Activated CD8-positive, alpha-beta memory T cell treated with anti-CD3 and anti-CD28 coated beads, Interleukin-2, amount 10 ng/mL, durations not matched to agents 7 days and 5 days (primary cell): ENCODE measurements around the gene MAPK14. TPM values are rescaled to one million over a fixed set of nuclear protein-coding genes. Genes with fewer than 3 reads are reported as not detected.

Experiments
- ATAC-seq: fragments of 150-1000 bp; cut with Tn5 transposase; one replicate; pipeline ENCODE4 v1.10.0; 2021; ENCODE audit warnings: moderate library complexity
- CTCF ChIA-PET: fragments of 350-600 bp; sonication (Branson Sonifier 250); formaldehyde crosslinking; loops from one replicate; lab custom pipeline; 2021; ENCODE audit warnings: antibody characterized with exemption; lab: Charles Lee
- DNase-seq: peaks from one replicate; pipeline ENCODE4 v3.0.0-alpha.2; 2020
- H3K27ac Mint-ChIP-seq: one replicate; pipeline ENCODE4 v1.8.0; 2021; ENCODE audit warnings: mild to moderate bottlenecking, mixed read lengths
- H3K27me3 Mint-ChIP-seq: one replicate; pipeline ENCODE4 v1.8.0; 2021; ENCODE audit warnings: mixed read lengths
- H3K36me3 Mint-ChIP-seq: one replicate; pipeline ENCODE4 v1.8.0; 2021; ENCODE audit warnings: mild to moderate bottlenecking, mixed read lengths
- H3K4me1 Mint-ChIP-seq: one replicate; pipeline ENCODE4 v1.8.0; 2021; ENCODE audit warnings: mixed read lengths
- H3K4me3 Mint-ChIP-seq: one replicate; pipeline ENCODE4 v1.8.0; 2021; ENCODE audit warnings: mild to moderate bottlenecking, moderate library complexity, mixed read lengths
- H3K9me3 Mint-ChIP-seq: one replicate; pipeline ENCODE4 v1.8.0; 2022; ENCODE audit warnings: low read depth, mixed read lengths
- total RNA-seq, 2 experiments: library from RNA; stranded (reverse); gene quantifications; one replicate each; pipeline ENCODE4 v1.2.3, GENCODE V29; 2021

The MAPK14 gene
- total RNA-seq, 2 experiments from 2014 or later = 52.8 to 65.7 TPM

GRCh38 chr6:36132246-36132895 is 104.8 kb downstream of the MAPK14 start:
- DNase-seq (no peak), ATAC-seq (no peak)
- Mint-ChIP-seq H3K4me1 (peaks cover 37% of the 10 kb centered on the region), H3K27me3 (no peaks in the 10 kb centered on the region), H3K27ac (peak overlapping the region; percentile 91), H3K9me3 (no peaks in the 10 kb centered on the region), H3K36me3 (peaks cover 13% of the 10 kb centered on the region), H3K4me3 (peak overlapping the region; percentile 78)
- CTCF ChIA-PET = interaction anchor here (1.0 to 2.9 kb wide), 12 partner anchors 10 to 229 kb away, joined by 3 to 27 read pairs (median 5); partner anchors contain the start of gene MAPK14

GRCh38 chr6:36133148-36133547 is 105.5 kb downstream of the MAPK14 start:
- DNase-seq = no peak
- H3K4me3 Mint-ChIP-seq = no peak overlapping the region
- no peaks in the 10 kb centered on the region for H3K9me3 Mint-ChIP-seq
- peaks cover 13% of the 10 kb centered on the region for H3K36me3 Mint-ChIP-seq
- H3K27me3 Mint-ChIP-seq = no peaks in the 10 kb centered on the region
- no peak for ATAC-seq
- peak overlapping the region; percentile 9 for H3K27ac Mint-ChIP-seq
- peaks cover 29% of the 10 kb centered on the region for H3K4me1 Mint-ChIP-seq
- CTCF ChIA-PET = interaction anchor here (1.1 to 2.9 kb wide), 3 partner anchors 9 to 61 kb away, joined by 3 to 19 read pairs (median 5); no protein-coding TSS in a partner anchor

- Mint-ChIP-seq H3K4me1 (peaks cover 27% of the 10 kb centered on the region), H3K27me3 (no peaks in the 10 kb centered on the region), H3K4me3 (no peak overlapping the region), H3K27ac (no peak overlapping the region), H3K9me3 (no peaks in the 10 kb centered on the region), H3K36me3 (peaks cover 15% of the 10 kb centered on the region)
- ATAC-seq (no peak), DNase-seq (no peak)
- CTCF ChIA-PET = interaction anchor here (0.6 to 1.2 kb wide), 2 partner anchors 52 to 61 kb away, joined by 3 read pairs; no protein-coding TSS in a partner anchor
These were observed 106.3 kb downstream of the MAPK14 start for GRCh38 chr6:36133912-36134311.

GRCh38 chr6:36135053-36135731 is 107.6 kb downstream of the MAPK14 start:
- H3K36me3 Mint-ChIP-seq = peaks cover 25% of the 10 kb centered on the region
- ATAC-seq (no peak), DNase-seq (no peak)
- CTCF ChIA-PET = no interaction called here
- no peaks in the 10 kb centered on the region for H3K9me3 Mint-ChIP-seq
- H3K27me3 Mint-ChIP-seq = no peaks in the 10 kb centered on the region
- H3K27ac Mint-ChIP-seq = no peak overlapping the region
- peaks cover 29% of the 10 kb centered on the region for H3K4me1 Mint-ChIP-seq
- no peak overlapping the region for H3K4me3 Mint-ChIP-seq

- peaks cover 26% of the 10 kb centered on the region for H3K36me3 Mint-ChIP-seq
- no peak overlapping the region for H3K4me3 Mint-ChIP-seq
- ATAC-seq (no peak), DNase-seq (no peak)
- CTCF ChIA-PET = no interaction called here
- H3K27ac Mint-ChIP-seq = no peak overlapping the region
- no peaks in the 10 kb centered on the region for H3K9me3 Mint-ChIP-seq
- H3K4me1 Mint-ChIP-seq = peaks cover 35% of the 10 kb centered on the region
- no peaks in the 10 kb centered on the region for H3K27me3 Mint-ChIP-seq
These were observed 108.4 kb downstream of the MAPK14 start for GRCh38 chr6:36136034-36136433.

- Mint-ChIP-seq H3K4me1 (peaks cover 37% of the 10 kb centered on the region), H3K27me3 (no peaks in the 10 kb centered on the region), H3K9me3 (no peaks in the 10 kb centered on the region), H3K27ac (no peak overlapping the region), H3K4me3 (no peak overlapping the region), H3K36me3 (peaks cover 27% of the 10 kb centered on the region)
- DNase-seq (no peak), ATAC-seq (no peak)
- CTCF ChIA-PET = no interaction called here
These were observed 108.9 kb downstream of the MAPK14 start for GRCh38 chr6:36136551-36136950.

- Mint-ChIP-seq H3K27ac (no peak overlapping the region), H3K4me1 (peaks cover 26% of the 10 kb centered on the region), H3K27me3 (no peaks in the 10 kb centered on the region), H3K4me3 (no peak overlapping the region), H3K9me3 (no peaks in the 10 kb centered on the region), H3K36me3 (peaks cover 22% of the 10 kb centered on the region)
- CTCF ChIA-PET = interaction anchor here (0.7 to 1.5 kb wide), 5 partner anchors 11 to 219 kb away, joined by 3 to 5 read pairs (median 3); no protein-coding TSS in a partner anchor
- no peak for DNase-seq
- no peak for ATAC-seq
These were observed 111.1 kb downstream of the MAPK14 start for GRCh38 chr6:36138667-36139066.

GRCh38 chr6:36139431-36139830 is 111.8 kb downstream of the MAPK14 start:
- CTCF ChIA-PET = interaction anchor here (0.7 to 5.7 kb wide), 7 partner anchors 7 to 218 kb away, joined by 3 to 19 read pairs (median 4); no protein-coding TSS in a partner anchor
- Mint-ChIP-seq H3K9me3 (no peaks in the 10 kb centered on the region), H3K4me1 (peaks cover 26% of the 10 kb centered on the region), H3K36me3 (peaks cover 19% of the 10 kb centered on the region), H3K27ac (peak overlapping the region; percentile 39), H3K4me3 (no peak overlapping the region), H3K27me3 (no peaks in the 10 kb centered on the region)
- ATAC-seq (peak; percentile 35), DNase-seq (no peak)

- CTCF ChIA-PET = interaction anchor here (1.0 to 5.7 kb wide), 5 partner anchors 8 to 218 kb away, joined by 3 to 19 read pairs (median 4); no protein-coding TSS in a partner anchor
- H3K4me1 Mint-ChIP-seq = peaks cover 26% of the 10 kb centered on the region
- H3K9me3 Mint-ChIP-seq = no peaks in the 10 kb centered on the region
- H3K27ac Mint-ChIP-seq = peak overlapping the region; percentile 39
- no peaks in the 10 kb centered on the region for H3K27me3 Mint-ChIP-seq
- no peak for DNase-seq
- H3K36me3 Mint-ChIP-seq = peaks cover 19% of the 10 kb centered on the region
- ATAC-seq = no peak
- no peak overlapping the region for H3K4me3 Mint-ChIP-seq
These were observed 112.5 kb downstream of the MAPK14 start for GRCh38 chr6:36139991-36140710.

GRCh38 chr6:36141091-36141490 is 113.5 kb downstream of the MAPK14 start:
- Mint-ChIP-seq H3K9me3 (no peaks in the 10 kb centered on the region), H3K4me1 (peaks cover 26% of the 10 kb centered on the region), H3K27ac (peak overlapping the region; percentile 24), H3K4me3 (no peak overlapping the region), H3K36me3 (peaks cover 19% of the 10 kb centered on the region), H3K27me3 (no peaks in the 10 kb centered on the region)
- DNase-seq (no peak), ATAC-seq (no peak)
- CTCF ChIA-PET = interaction anchor here (1.1 to 5.7 kb wide), 2 partner anchors 9 to 46 kb away, joined by 3 to 19 read pairs; no protein-coding TSS in a partner anchor

GRCh38 chr6:36141961-36142360 is 114.4 kb downstream of the MAPK14 start:
- H3K4me1 Mint-ChIP-seq = peaks cover 29% of the 10 kb centered on the region
- ATAC-seq (no peak), DNase-seq (no peak)
- CTCF ChIA-PET = interaction anchor here (5.7 kb wide), 1 partner anchor 10 kb away, joined by 19 read pairs; no protein-coding TSS in a partner anchor
- no peaks in the 10 kb centered on the region for H3K27me3 Mint-ChIP-seq
- no peaks in the 10 kb centered on the region for H3K9me3 Mint-ChIP-seq
- H3K27ac Mint-ChIP-seq = no peak overlapping the region
- no peak overlapping the region for H3K4me3 Mint-ChIP-seq
- peaks cover 15% of the 10 kb centered on the region for H3K36me3 Mint-ChIP-seq

GRCh38 chr6:36142971-36143838 is 115.6 kb downstream of the MAPK14 start:
- Mint-ChIP-seq H3K4me1 (peaks cover 36% of the 10 kb centered on the region), H3K36me3 (peaks cover 16% of the 10 kb centered on the region), H3K9me3 (no peaks in the 10 kb centered on the region), H3K4me3 (no peak overlapping the region), H3K27ac (no peak overlapping the region), H3K27me3 (no peaks in the 10 kb centered on the region)
- ATAC-seq (no peak), DNase-seq (no peak)
- CTCF ChIA-PET = interaction anchor here (2.7 to 5.7 kb wide), 2 partner anchors 11 to 159 kb away, joined by 8 to 19 read pairs; no protein-coding TSS in a partner anchor
